Measurements from ENCODE around the gene HMOX2.

Gene HMOX2

DNA sequence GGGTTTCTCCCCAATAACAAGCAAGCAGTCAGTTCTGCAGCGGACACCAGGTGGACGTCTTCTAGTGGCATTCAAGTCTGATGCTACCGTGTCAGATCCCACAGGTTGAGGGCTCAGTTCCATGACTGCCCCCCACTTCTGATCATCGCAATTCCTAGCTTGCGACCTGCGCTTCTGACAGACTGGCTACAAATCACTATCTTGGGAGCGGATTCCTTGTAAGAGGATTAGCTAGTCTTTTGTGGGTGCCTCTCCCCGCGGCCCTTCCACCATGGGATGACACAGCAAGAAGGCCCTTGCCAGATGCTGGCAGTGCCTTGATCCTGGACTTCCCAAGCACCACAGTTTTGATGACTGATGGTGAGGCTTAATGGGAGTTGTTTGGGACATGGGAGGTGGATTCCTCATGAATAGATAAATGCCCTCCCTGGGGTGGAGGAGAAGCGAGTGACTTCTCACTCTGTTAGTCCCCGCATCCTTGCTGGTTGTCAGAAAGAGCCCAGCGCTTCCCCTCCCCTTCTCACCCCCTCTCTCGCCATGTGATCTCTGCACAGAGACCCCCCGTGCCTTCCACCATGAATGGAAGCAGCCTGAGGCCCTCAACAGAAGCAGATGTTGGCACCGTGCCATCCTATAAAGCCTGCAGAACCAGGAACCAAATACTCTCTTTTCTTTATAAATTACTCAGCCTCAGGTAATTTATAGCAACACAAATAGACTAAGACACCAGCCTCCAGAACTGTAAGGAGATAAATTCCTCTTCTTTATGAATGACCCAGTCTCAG is 43.3 kb downstream of the HMOX2 start:
- Histone ChIP-seq H3K36me3 (ENCODE audit: insufficient read depth, low read length) (no peaks in the 10 kb centered on the region), H4K20me1 (ENCODE audit: insufficient read depth, low read length) (no peaks in the 10 kb centered on the region), H3K9ac (ENCODE audit: low read length) (no peak overlapping the region), H3K27me3 (ENCODE audit: insufficient read depth, low read length) (no peaks in the 10 kb centered on the region), H3K27ac (ENCODE audit: low read depth, low read length, poor library complexity, severe bottlenecking) (no peak overlapping the region), H3K9me2 (ENCODE audit: low read depth, low read length) (no peaks in the 10 kb centered on the region), H3K4me2 (ENCODE audit: low read length) (no peak overlapping the region), H3K4me3 (ENCODE audit: low read depth, low read length, poor library complexity, severe bottlenecking) (no peak overlapping the region), H2AFZ (ENCODE audit: low read length) (no peak overlapping the region), H3K79me2 (ENCODE audit: insufficient read depth, low read length) (no peaks in the 10 kb centered on the region), H3K9me3 (ENCODE audit: low read length) (no peaks in the 10 kb centered on the region), H3K4me1 (ENCODE audit: insufficient read depth, low read length, severe bottlenecking) (no peaks in the 10 kb centered on the region), H3F3A (ENCODE audit: insufficient read depth, low read length) (no peaks in the 10 kb centered on the region)
- TF ChIP-seq, protein P1, sequence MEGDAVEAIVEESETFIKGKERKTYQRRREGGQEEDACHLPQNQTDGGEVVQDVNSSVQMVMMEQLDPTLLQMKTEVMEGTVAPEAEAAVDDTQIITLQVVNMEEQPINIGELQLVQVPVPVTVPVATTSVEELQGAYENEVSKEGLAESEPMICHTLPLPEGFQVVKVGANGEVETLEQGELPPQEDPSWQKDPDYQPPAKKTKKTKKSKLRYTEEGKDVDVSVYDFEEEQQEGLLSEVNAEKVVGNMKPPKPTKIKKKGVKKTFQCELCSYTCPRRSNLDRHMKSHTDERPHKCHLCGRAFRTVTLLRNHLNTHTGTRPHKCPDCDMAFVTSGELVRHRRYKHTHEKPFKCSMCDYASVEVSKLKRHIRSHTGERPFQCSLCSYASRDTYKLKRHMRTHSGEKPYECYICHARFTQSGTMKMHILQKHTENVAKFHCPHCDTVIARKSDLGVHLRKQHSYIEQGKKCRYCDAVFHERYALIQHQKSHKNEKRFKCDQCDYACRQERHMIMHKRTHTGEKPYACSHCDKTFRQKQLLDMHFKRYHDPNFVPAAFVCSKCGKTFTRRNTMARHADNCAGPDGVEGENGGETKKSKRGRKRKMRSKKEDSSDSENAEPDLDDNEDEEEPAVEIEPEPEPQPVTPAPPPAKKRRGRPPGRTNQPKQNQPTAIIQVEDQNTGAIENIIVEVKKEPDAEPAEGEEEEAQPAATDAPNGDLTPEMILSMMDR (IDR thresholded peaks at IDR 0.05; ENCODE audit: low read length): no peak
- no peak for TF ChIP-seq EZH2 (IDR thresholded peaks at IDR 0.05; ENCODE audit: borderline replicate concordance, low read length)

DNA sequence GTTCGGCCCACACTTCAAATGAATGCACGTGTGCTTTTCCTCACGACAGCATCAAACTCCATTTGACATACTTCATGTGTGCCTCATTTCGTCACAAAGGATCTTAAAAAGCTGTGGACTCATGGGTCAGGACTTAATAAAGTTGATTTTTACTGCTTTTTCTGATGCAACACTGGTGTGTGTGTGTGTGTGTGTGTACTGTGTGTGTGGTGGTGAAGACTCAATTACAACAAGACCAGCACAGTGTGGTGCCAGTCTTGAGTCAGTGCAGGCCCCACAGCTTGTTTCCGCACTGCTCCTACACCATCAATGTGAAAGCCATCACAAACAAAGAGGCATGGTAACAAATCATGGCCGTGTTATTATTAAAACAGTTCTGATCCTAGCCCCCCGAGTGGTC is 44.7 kb downstream of the HMOX2 start:
- Histone ChIP-seq H3K4me2 (ENCODE audit: low read length) (no peak overlapping the region), H3K36me3 (ENCODE audit: insufficient read depth, low read length) (no peaks in the 10 kb centered on the region), H3K4me3 (ENCODE audit: low read depth, low read length, poor library complexity, severe bottlenecking) (no peak overlapping the region), H3K9me2 (ENCODE audit: low read depth, low read length) (no peaks in the 10 kb centered on the region), H2AFZ (ENCODE audit: low read length) (no peak overlapping the region), H3K79me2 (ENCODE audit: insufficient read depth, low read length) (no peaks in the 10 kb centered on the region), H3K27me3 (ENCODE audit: insufficient read depth, low read length) (no peaks in the 10 kb centered on the region), H3K9ac (ENCODE audit: low read length) (no peak overlapping the region), H3F3A (ENCODE audit: insufficient read depth, low read length) (no peaks in the 10 kb centered on the region), H3K9me3 (ENCODE audit: low read length) (no peaks in the 10 kb centered on the region), H3K27ac (ENCODE audit: low read depth, low read length, poor library complexity, severe bottlenecking) (no peak overlapping the region), H3K4me1 (ENCODE audit: insufficient read depth, low read length, severe bottlenecking) (no peaks in the 10 kb centered on the region), H4K20me1 (ENCODE audit: insufficient read depth, low read length) (no peaks in the 10 kb centered on the region)
- TF ChIP-seq, protein P1 (IDR thresholded peaks at IDR 0.05; ENCODE audit: low read length): no peak
- TF ChIP-seq EZH2 (IDR thresholded peaks at IDR 0.05; ENCODE audit: borderline replicate concordance, low read length): no peak

- H3K79me2 ChIP-seq (ENCODE audit: insufficient read depth, low read length): no peaks in the 10 kb centered on the region
- no peaks in the 10 kb centered on the region for H3K27me3 ChIP-seq (ENCODE audit: insufficient read depth, low read length)
- no peak overlapping the region for H2AFZ ChIP-seq (ENCODE audit: low read length)
- H3K9me2 ChIP-seq (ENCODE audit: low read depth, low read length): no peaks in the 10 kb centered on the region
- H3K4me2 ChIP-seq (ENCODE audit: low read length): no peak overlapping the region
- no peaks in the 10 kb centered on the region for H4K20me1 ChIP-seq (ENCODE audit: insufficient read depth, low read length)
- H3K4me1 ChIP-seq (ENCODE audit: insufficient read depth, low read length, severe bottlenecking): peaks cover 6% of the 10 kb centered on the region
- H3F3A ChIP-seq (ENCODE audit: insufficient read depth, low read length): no peaks in the 10 kb centered on the region
- no peaks in the 10 kb centered on the region for H3K36me3 ChIP-seq (ENCODE audit: insufficient read depth, low read length)
- TF ChIP-seq EZH2 (IDR thresholded peaks at IDR 0.05; ENCODE audit: borderline replicate concordance, low read length): no peak
- TF ChIP-seq, protein P1 (IDR thresholded peaks at IDR 0.05; ENCODE audit: low read length): no peak
- no peak overlapping the region for H3K9ac ChIP-seq (ENCODE audit: low read length)
- H3K27ac ChIP-seq (ENCODE audit: low read depth, low read length, poor library complexity, severe bottlenecking): no peak overlapping the region
- no peaks in the 10 kb centered on the region for H3K9me3 ChIP-seq (ENCODE audit: low read length)
- H3K4me3 ChIP-seq (ENCODE audit: low read depth, low read length, poor library complexity, severe bottlenecking): no peak overlapping the region
These were observed 45.9 kb downstream of the HMOX2 start for GRCh38 chr16:4522051-4522581.
